Activated T-helper 1 cell treated with anti-CD3 and anti-CD28 coated beads, Interleukin-12 subunit alpha, Interleukin-12 subunit beta, Interleukin-2, Interleukin-4 antibody, amounts not matched to agents 30 ng/mL and 10 ng/mL and 1 ng/mL, durations not matched to agents 14 hours and 24 hours and 36 hours (primary cell): ENCODE results near the gene ALKBH3. TPM values are rescaled to one million over a fixed set of nuclear protein-coding genes. Genes with fewer than 3 reads are reported as not detected.

Experiments
- DNase-seq: peaks from one replicate; pipeline ENCODE4 v3.0.0; 2021; ENCODE audit warnings: low spot score
- H3K27ac Mint-ChIP-seq: one replicate; pipeline ENCODE4 v1.8.0; 2021; ENCODE audit warnings: mild to moderate bottlenecking, mixed read lengths
- H3K27me3 Mint-ChIP-seq: one replicate; pipeline ENCODE4 v1.8.0; 2022; ENCODE audit warnings: mild to moderate bottlenecking, moderate library complexity, mixed read lengths; ENCODE audit not compliant: insufficient read depth
- H3K36me3 Mint-ChIP-seq: one replicate; pipeline ENCODE4 v1.8.0; 2021; ENCODE audit warnings: low read depth, mixed read lengths
- H3K4me1 Mint-ChIP-seq: one replicate; pipeline ENCODE4 v1.8.0; 2021; ENCODE audit warnings: low read depth, mixed read lengths
- H3K4me3 Mint-ChIP-seq: one replicate; pipeline ENCODE4 v1.8.0; 2021; ENCODE audit warnings: mild to moderate bottlenecking, moderate library complexity, mixed read lengths
- H3K9me3 Mint-ChIP-seq: one replicate; pipeline ENCODE4 v1.8.0; 2021; ENCODE audit warnings: mixed read lengths
- intact Hi-C: fragments of 100-400 bp; cut with micrococcal nuclease; formaldehyde crosslinking; loops from one replicate; pipeline ENCODE4 v1.15.1; 2024
- total RNA-seq: library from RNA; stranded (reverse); gene quantifications from 2 replicates; pipeline ENCODE4 v1.2.3, GENCODE V29; 2022

ALKBH3 gene
- total RNA-seq, 1 donor from 2014 or later: 32.7 TPM

DNA sequence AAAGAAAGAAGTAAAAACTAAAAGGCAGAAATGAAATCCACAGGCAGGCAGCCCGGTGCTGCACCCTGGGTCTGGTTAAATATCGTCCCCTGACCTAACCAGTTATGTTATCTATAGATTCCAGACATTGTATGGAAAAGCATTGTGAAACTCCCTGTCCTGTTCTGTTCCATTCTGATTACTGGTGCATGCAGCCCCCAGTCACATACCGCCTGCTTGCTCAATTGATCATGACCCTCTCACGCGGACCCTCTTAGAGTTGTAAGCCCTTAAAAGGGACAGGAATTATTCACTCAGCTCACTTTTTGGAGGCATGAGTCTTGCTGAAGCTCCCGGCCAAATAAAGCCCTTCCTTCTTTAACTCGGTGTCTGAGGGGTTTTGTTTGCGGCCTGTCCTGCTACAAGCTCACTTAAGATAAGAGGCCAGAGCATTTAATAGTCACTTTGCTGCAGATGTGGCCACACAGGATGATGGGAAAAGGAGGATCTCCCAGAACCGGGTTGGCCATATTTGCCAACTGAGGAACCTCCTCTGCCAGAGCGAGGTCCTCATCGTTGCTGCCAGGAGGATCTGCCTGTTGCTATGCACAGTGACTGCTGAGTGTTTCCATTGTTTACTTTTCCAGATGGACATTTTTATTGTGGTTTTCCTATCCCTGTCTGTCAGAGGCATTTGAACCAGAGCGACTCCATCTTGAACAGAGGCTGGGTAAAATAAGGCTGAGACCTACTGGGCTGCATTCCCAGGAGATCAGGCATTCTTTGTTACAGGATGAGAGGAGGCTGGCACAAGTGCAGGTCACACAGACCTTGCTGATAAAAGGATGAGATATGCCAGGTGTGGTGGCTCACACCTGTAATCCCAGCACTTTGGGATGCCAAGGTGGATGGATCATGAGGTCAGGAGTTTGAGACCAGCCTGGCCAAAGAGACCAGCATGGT, 72.0 kb downstream of the ALKBH3 start:
- Mint-ChIP-seq H3K27me3 (peaks cover 28% of the 10 kb centered on the region), H3K4me3 (no peak overlapping the region), H3K4me1 (no peaks in the 10 kb centered on the region), H3K36me3 (no peaks in the 10 kb centered on the region), H3K27ac (no peak overlapping the region), H3K9me3 (no peaks in the 10 kb centered on the region)
- intact Hi-C loops: no loop called here
- DNase-seq: no peak

DNA sequence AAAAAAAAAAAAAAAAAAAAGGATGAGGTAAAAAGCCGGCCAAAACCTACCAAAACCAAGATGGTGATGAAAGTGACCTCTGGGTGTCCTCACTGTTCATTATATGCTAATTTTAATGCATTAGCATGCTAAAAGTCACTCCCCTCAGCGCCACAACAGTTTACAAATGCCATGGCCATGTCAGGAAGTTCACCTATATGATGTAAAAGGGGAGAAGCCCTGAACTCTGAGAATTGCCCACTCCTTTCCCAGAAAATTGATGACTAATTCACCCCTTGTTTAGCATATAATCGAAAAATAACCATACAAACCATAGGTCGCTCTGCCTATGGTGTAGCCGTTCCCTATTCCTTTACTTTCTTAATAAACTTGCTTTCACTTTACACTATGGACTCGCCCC, 72.9 kb downstream of the ALKBH3 start:
- H3K27ac Mint-ChIP-seq: no peak overlapping the region
- H3K27me3 Mint-ChIP-seq: peaks cover 25% of the 10 kb centered on the region
- DNase-seq: no peak

DNA sequence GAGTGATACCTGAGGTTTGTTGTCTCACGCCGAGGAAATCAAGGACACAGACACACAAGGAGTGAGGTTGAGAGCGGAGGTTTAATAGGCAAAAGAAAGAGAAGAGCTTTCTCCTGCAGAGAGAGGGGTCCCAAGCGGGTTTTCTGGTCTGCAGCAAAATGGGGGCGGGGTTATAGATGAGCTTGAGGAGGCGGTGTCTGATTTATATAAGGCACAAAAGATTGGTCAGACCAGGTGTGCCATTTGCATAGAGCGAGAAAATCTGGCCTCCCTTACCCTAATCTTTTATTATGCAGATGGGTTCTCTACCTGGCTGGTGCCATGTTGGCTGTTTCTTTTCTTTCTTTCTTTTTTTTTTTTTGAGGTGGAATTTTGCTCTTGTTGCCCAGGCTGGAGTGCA, 73.6 kb downstream of the ALKBH3 start:
- DNase-seq: no peak
- Mint-ChIP-seq H3K9me3 (no peaks in the 10 kb centered on the region), H3K36me3 (no peaks in the 10 kb centered on the region)

More for the DNA sequence above, 72.9 kb downstream of the ALKBH3 start:
- no peak overlapping the region for H3K4me3 Mint-ChIP-seq
- H3K36me3 Mint-ChIP-seq: no peaks in the 10 kb centered on the region
- no peaks in the 10 kb centered on the region for H3K4me1 Mint-ChIP-seq
- intact Hi-C loops: no loop called here
- no peaks in the 10 kb centered on the region for H3K9me3 Mint-ChIP-seq

DNA sequence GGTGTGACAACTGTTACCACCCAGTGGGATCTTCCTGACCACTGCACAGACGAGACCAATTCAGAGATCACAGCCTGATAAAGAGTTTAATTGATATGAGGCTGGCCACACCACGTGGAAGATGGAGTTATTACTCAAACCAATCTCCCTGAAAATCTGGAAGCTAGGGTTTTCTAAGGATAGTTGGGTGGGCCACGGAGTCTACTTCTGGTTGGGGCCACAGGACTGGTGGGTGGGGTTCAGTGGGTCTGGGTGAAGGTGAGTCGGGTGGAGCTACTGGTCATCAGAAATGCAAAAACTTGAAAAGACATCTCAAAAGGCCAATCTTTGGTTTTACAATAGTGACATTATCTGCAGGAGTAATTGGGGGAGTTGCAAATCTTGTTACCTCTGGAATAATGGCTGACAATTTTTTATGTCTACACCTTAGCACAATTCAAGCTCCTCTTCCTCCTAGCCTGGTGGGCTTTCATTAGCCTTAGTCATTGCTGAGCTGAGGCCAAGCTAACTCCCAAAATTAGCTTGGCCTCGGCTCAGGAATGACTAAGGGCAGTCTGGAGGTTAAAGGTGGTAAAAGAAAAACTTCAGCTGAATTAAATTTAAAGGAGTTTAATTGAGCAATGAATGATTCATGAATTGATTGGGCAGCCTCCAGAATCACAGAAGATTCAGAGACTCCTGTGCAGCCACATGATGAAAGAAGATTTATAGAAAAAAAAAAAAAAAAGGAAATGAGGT, 74.9 kb downstream of the ALKBH3 start:
- H3K36me3 Mint-ChIP-seq: no peaks in the 10 kb centered on the region
- no peaks in the 10 kb centered on the region for H3K4me1 Mint-ChIP-seq
- H3K27ac Mint-ChIP-seq: no peak overlapping the region

More for the DNA sequence above, 73.6 kb downstream of the ALKBH3 start:
- no peaks in the 10 kb centered on the region for H3K4me1 Mint-ChIP-seq
- peaks cover 18% of the 10 kb centered on the region for H3K27me3 Mint-ChIP-seq
- H3K4me3 Mint-ChIP-seq: no peak overlapping the region
- intact Hi-C loops: no loop called here
- no peak overlapping the region for H3K27ac Mint-ChIP-seq

DNA sequence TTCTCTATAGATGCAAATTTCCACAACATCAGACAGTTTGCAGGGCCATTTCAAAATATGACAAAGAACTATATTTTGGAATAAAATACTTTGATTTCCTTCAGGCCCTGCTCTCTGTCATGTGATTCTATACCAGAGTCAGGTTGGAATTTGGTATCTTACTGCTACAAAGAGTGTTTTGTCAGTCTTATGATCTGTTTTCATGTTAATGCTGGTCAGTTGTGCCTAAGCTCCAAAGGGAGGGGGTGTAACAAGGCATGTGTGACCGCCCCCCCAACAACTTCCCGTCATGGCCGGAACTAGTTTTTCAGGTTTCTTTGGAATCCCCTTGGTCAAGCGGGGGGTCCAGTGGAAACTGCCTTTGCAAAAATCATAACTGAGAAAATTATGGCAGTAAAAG, 76.9 kb downstream of the ALKBH3 start:
- no peaks in the 10 kb centered on the region for H3K4me1 Mint-ChIP-seq
- H3K27me3 Mint-ChIP-seq: peaks cover 19% of the 10 kb centered on the region
- intact Hi-C loops: no loop called here
- H3K4me3 Mint-ChIP-seq: no peak overlapping the region
- no peak for DNase-seq
- H3K27ac Mint-ChIP-seq: no peak overlapping the region
- H3K9me3 Mint-ChIP-seq: no peaks in the 10 kb centered on the region
- no peaks in the 10 kb centered on the region for H3K36me3 Mint-ChIP-seq

More for the DNA sequence above, 74.9 kb downstream of the ALKBH3 start:
- Mint-ChIP-seq H3K9me3 (no peaks in the 10 kb centered on the region), H3K27me3 (peaks cover 10% of the 10 kb centered on the region), H3K4me3 (no peak overlapping the region)
- no peak for DNase-seq
- intact Hi-C loops: no loop called here

DNA sequence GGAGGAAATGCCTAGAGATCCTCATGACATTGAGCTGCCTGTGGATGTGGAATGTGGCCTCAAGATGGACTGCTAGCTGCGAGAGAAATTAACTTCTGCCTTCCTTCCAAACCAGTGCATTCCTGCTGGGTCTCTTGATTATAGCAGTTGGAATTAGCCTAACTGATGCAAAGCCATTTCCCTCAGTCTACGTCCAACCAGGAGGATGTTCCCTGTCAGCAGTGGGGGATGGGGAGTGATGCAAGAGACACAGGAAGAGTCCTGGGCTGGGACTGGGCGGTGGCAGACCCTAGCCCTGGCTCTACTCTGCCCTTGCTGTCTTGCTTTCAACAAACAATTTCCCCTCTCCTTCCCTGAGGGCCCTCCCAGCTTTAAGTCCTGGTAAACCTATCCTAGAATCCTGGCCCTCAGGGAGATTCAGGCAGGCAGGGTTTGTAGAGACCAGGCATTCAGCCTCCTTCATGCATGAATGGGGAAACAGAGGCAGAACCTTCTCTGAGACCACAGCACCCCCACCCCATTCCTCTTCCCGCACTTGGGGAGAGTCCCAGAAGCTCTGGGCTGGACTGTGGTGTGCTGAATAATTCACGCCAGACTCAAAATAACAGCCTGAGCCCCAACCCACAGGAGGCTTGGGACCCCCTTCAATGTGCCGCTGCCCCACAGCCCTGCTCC, 78.8 kb downstream of the ALKBH3 start:
- intact Hi-C loops: no loop called here
- Mint-ChIP-seq H3K9me3 (no peaks in the 10 kb centered on the region), H3K27me3 (peaks cover 19% of the 10 kb centered on the region), H3K27ac (no peak overlapping the region), H3K4me1 (no peaks in the 10 kb centered on the region), H3K4me3 (no peak overlapping the region), H3K36me3 (no peaks in the 10 kb centered on the region)
- no peak for DNase-seq

DNA sequence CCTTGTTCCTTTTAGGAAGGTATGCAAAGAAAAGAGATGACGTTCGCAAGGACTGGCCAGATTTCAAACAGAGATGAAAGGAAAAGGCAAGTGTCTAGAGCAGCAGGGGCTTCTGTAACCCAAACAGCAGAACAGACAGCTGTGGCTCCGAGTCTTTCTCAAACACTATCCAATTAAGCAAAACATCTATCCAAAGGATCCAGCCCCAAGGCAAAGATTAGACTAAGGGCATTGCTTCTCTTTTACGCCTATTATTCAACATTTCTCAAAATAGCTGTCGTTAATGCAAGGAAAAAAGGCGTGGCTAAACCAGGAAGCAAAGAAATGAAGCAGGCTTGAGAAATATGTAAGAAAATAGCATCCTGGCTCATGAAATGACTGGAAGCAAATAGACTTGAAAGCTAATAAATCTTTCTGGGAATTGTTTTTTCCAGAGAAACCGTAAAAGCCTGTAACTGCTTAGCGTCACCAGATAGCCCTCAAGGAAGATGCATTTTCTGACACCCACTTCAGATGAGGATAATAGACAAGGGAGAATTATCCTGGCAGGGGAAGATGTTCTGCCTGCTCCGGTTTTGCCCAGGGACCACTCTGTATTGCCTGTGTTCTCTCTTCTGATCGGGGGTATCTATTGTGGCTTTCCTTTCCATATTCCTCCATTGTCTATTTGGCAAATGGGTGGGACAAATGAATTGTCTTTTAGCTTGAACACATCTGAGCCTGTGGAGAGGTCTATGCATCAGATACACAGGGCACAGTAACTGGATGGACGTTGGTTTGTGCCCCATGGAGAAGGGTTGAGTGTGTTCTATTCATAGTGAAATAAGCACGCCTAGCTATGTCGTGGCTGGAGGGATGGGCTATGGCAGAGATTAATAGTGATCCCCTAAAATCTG, 82.0 kb downstream of the ALKBH3 start:
- Mint-ChIP-seq H3K36me3 (no peaks in the 10 kb centered on the region), H3K27ac (no peak overlapping the region), H3K4me1 (no peaks in the 10 kb centered on the region), H3K9me3 (no peaks in the 10 kb centered on the region), H3K27me3 (peaks cover 14% of the 10 kb centered on the region), H3K4me3 (no peak overlapping the region)
- DNase-seq: no peak
- intact Hi-C loops: no loop called here

DNA sequence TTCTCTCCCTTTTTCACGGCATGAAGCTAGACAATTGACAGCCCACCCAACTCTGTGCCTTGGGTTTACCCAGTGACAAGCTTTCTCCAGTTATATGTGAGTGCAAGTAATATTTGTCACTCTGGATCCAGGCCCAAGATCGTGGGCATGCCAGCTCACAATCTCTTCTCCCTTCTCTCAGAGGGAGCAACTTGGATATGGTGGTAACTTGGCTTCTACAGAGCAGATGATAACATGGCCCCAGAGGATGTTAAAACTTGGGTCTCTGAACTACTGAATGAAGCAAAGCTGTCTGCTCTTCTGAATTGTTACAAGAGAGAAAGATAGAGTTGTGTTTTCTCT, 82.6 kb downstream of the ALKBH3 start:
- H3K4me3 Mint-ChIP-seq: no peak overlapping the region
- no peaks in the 10 kb centered on the region for H3K4me1 Mint-ChIP-seq
- intact Hi-C loops: no loop called here
- no peak overlapping the region for H3K27ac Mint-ChIP-seq
- DNase-seq: no peak
- peaks cover 17% of the 10 kb centered on the region for H3K27me3 Mint-ChIP-seq
- no peaks in the 10 kb centered on the region for H3K36me3 Mint-ChIP-seq
- H3K9me3 Mint-ChIP-seq: no peaks in the 10 kb centered on the region

DNA sequence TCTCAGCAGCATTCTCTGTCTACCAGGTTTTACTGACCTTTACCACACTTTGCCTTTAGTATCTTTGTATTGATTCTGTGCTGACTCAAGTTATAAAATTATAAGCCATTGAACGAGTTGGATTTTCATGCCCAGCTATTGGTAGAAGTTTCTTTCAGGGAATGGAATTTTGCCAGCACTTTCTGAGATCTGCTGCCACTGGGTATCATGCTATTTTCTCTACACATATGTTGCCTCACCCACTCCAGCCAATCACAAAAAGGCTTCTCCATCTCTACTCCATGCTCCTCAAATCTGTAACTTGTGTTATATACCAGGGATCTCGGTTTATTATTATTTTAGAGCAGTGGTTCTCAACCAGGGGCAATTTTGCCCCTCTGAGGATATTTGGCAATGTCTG, 87.0 kb downstream of the ALKBH3 start:
- H3K36me3 Mint-ChIP-seq: no peaks in the 10 kb centered on the region
- H3K9me3 Mint-ChIP-seq: no peaks in the 10 kb centered on the region
- intact Hi-C loops: no loop called here
- DNase-seq: no peak
- no peak overlapping the region for H3K4me3 Mint-ChIP-seq
- H3K4me1 Mint-ChIP-seq: no peaks in the 10 kb centered on the region
- no peak overlapping the region for H3K27ac Mint-ChIP-seq
- peaks cover 16% of the 10 kb centered on the region for H3K27me3 Mint-ChIP-seq

DNA sequence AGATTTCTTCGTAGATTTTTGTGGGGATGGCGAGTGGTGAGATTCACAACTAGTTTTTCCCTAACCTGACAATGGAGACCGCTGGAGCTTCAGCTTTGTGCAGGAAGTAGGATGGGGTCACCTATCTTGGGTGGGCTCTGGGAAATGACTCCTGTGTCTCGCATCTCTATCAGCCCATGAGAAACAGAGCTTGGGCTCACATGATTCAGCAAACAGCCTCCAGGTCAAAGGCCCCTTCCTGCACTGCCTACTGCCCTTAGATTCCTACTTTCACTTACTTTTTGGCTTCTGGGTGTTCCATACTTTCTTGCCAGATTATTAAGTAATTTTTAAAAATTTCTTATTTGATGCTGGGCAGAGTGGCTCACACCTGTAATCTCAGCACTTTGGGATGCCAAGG, 88.1 kb downstream of the ALKBH3 start:
- Mint-ChIP-seq H3K27ac (no peak overlapping the region), H3K9me3 (no peaks in the 10 kb centered on the region), H3K36me3 (no peaks in the 10 kb centered on the region), H3K4me1 (no peaks in the 10 kb centered on the region), H3K4me3 (no peak overlapping the region), H3K27me3 (peaks cover 16% of the 10 kb centered on the region)
- intact Hi-C loops: no loop called here
- no peak for DNase-seq

DNA sequence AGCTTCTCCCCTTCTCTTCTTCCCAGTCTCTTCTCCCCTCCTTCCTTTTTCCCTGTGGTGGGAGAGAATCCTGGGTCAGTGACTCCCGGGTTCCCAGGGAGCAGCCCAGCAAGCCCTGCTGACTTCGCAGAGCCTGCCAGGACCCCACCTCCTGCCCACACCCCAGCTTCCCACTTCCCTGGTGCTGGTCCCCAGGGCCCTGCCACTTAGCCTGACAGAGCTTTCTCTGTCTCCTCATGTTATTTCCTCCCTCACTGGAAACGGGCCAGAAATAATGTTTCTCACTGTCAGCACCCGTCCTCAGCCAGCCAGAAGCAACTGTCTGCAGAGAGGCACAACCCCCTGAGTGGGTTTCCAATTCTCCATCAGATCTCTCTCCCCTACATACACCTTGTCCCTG, 88.9 kb downstream of the ALKBH3 start:
- H3K9me3 Mint-ChIP-seq: peaks cover 4% of the 10 kb centered on the region
- no peak overlapping the region for H3K4me3 Mint-ChIP-seq
- H3K27ac Mint-ChIP-seq: no peak overlapping the region
- H3K36me3 Mint-ChIP-seq: no peaks in the 10 kb centered on the region
- no peak for DNase-seq
- intact Hi-C loops: no loop called here
- no peaks in the 10 kb centered on the region for H3K4me1 Mint-ChIP-seq
- H3K27me3 Mint-ChIP-seq: peaks cover 16% of the 10 kb centered on the region
